ENCODE results near the gene KRTAP2-3. TPM values are rescaled to one million over a fixed set of nuclear protein-coding genes. Genes with fewer than 3 reads are reported as not detected.
"Not testable (repeated sequence)": the region's sequence is repeated elsewhere in the genome, so short reads cannot be mapped to it uniquely, and the experiment has no call there.

The KRTAP2-3 gene, protein sequence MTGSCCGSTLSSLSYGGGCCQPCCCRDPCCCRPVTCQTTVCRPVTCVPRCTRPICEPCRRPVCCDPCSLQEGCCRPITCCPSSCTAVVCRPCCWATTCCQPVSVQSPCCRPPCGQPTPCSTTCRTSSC
- not detected for total RNA-seq

DNA sequence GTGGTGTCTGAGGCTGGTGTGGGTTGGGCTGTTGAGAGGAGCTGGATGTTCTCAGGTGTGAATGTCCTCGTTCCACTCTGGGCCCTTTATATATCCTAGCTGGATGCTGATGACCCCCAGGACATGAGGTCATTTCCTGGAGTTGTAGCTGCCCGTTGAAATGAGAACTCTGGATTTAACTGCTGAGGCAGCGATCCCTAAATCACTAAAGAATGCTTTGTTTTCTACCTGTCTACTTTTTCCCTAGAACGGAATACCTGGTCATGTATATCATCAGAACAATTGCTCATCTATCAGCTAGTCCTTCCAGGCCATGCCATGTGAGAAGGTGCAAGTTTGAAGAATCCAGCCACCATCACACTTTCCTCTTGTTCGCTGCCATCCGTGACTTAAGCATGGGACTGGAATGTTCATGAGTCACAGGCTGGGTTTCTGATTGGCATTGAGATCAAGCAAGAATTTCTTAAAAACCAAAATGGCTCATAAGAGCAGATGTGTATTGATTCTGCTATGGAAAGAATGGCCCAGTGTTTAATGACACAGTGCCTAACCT is at the start of gene KRTAP2-3:
Gene KRTAP2-3, minus strand, starts transcription at position 63 of the 553 bp plus-strand sequence. CDS start 64 bp downstream, outside the sequence.
- Mint-ChIP-seq H3K9me3 (peaks cover 4% of the 10 kb centered on the region), H3K4me3 (no peak within 1 kb of the TSS), H3K27me3 (peaks cover 24% of the 10 kb centered on the region), H3K4me1 (ENCODE audit: low read depth) (no peaks in the 10 kb centered on the region), H3K36me3 (no peaks in the 10 kb centered on the region), H3K27ac (no peak within 1 kb of the TSS)
- intact Hi-C loops (cut with micrococcal nuclease): no loop called here
- ChIA-PET CTCF (no interaction called here), POLR2A (no interaction called here)
- no peak for DNase-seq

DNA sequence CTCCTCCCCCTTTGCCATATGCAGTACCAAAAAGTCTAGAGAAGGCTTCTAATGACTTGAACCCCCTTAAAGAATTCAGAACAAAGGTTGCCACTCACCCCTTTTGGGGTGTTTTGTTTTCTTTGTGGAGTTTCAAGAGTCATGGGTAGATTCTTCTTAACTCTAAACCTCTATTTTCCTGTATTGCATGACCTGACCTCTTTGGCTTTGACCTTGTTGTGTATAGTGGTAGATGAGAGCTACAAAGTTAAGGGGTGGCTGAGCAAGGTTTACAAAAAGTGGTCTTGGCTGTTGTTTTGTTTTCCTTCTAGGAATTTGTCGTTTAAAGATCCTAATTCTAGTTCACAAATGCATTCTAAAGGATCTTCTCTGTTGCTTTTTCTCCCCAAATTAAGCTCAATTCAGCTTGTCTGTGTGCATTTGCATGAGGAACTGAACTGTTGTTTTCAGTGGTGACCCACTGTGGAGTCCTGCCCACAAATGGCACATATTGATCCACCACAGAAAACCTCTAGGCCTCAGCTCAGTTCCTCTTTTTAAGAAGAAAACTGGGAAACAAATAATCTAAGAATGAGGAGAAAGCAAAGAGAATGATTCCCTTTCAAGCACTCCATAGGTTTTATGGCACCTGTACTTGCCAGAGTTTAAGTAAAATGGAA is 48.9 kb upstream of the KRTAP2-3 start:
- H3K4me1 Mint-ChIP-seq (ENCODE audit: low read depth); DNase-seq; POLR2A ChIA-PET; H3K4me3 Mint-ChIP-seq; intact Hi-C loops (cut with micrococcal nuclease); CTCF ChIA-PET; H3K36me3 Mint-ChIP-seq; H3K27ac Mint-ChIP-seq; H3K9me3 Mint-ChIP-seq: not testable (repeated sequence)
- peaks cover 14% of the 10 kb centered on the region for H3K27me3 Mint-ChIP-seq

DNA sequence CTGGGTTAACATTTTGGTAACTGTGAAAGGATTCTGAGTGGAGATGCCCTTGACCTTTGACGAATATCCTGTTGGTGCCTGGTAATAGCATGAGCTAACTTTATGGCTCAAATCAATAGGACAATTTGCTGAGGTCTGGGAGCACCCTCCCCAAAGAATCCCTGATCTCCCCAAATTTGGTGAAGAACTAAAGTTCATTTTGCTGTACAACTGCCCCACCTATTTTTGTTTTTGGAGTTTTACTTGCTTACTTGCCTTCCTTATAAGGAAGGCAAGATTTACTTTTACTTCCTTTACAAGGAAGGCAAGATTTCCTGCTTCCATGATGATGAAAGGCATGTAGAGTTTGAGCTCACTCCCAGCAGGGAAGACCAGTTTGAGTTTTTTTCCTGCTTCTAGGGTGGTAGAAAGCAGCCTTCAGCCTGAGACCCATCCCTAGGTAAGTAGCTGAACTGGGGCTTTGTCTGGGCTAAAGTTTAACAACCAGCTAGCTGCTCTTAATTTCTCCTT is 48.1 kb upstream of the KRTAP2-3 start:
- POLR2A ChIA-PET: no interaction called here
- peaks cover 6% of the 10 kb centered on the region for H3K9me3 Mint-ChIP-seq
- H3K4me1 Mint-ChIP-seq (ENCODE audit: low read depth): peaks cover 2% of the 10 kb centered on the region
- peaks cover 14% of the 10 kb centered on the region for H3K27me3 Mint-ChIP-seq
- CTCF ChIA-PET: no interaction called here
- no peak overlapping the region for H3K4me3 Mint-ChIP-seq
- H3K27ac Mint-ChIP-seq: no peak overlapping the region
- no peaks in the 10 kb centered on the region for H3K36me3 Mint-ChIP-seq
- no peak for DNase-seq
- intact Hi-C loops (cut with micrococcal nuclease): no loop called here

DNA sequence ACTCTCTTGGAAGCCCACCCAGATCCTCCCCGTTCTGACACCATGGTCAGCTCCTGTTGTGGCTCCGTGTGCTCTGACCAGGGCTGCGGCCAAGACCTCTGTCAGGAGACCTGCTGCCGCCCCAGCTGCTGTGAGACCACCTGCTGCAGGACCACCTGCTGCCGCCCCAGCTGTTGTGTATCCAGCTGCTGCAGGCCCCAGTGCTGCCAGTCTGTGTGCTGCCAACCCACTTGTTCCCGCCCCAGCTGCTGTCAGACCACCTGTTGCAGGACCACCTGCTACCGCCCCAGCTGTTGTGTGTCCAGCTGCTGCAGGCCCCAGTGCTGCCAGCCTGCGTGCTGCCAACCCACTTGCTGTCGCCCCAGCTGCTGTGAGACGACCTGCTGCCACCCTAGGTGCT is 45.4 kb upstream of the KRTAP2-3 start, which contains the start of gene KRTAP4-9:
Gene KRTAP4-9, plus strand, starts transcription at position 43 of the 400 bp plus-strand sequence. Its CDS starts 0 bp downstream, at position 43.
- peaks cover 14% of the 10 kb centered on the region for H3K27me3 Mint-ChIP-seq
- H3K9me3 Mint-ChIP-seq; H3K4me1 Mint-ChIP-seq (ENCODE audit: low read depth); POLR2A ChIA-PET; intact Hi-C loops (cut with micrococcal nuclease); CTCF ChIA-PET; H3K36me3 Mint-ChIP-seq; H3K27ac Mint-ChIP-seq; DNase-seq; H3K4me3 Mint-ChIP-seq: not testable (repeated sequence)

DNA sequence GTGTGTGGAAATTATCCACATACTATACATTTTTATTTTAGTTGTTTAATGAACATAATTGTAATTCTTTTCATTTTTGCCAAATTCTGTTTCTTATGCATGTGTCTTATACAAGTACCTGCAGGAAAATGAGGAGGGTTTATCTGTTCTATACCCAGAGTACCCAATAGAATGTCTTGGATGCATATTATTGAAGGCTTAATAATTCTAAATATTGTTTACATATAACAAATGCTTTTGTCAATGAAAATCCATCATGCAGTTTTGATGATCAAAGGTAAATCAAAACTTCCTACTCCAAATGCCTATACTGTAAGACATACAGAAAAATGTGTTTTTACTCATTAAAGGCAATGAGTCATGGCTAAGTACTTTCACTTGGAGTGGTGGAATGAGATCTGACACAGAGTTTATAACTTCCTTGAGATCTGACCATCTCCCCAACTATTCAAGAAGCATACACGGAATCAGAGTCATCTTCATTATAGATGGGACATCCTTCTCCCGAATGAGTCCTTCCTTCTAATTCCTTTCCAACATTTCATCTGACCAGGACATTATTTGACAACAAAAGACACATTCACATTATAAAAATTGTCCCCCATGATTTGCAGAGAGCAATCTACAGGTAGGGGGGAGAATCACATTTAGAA is 44.6 kb upstream of the KRTAP2-3 start:
- H3K36me3 Mint-ChIP-seq; H3K27ac Mint-ChIP-seq; DNase-seq; H3K4me3 Mint-ChIP-seq; H3K4me1 Mint-ChIP-seq (ENCODE audit: low read depth); H3K9me3 Mint-ChIP-seq; intact Hi-C loops (cut with micrococcal nuclease); POLR2A ChIA-PET; CTCF ChIA-PET: not testable (repeated sequence)
- peaks cover 15% of the 10 kb centered on the region for H3K27me3 Mint-ChIP-seq

DNA sequence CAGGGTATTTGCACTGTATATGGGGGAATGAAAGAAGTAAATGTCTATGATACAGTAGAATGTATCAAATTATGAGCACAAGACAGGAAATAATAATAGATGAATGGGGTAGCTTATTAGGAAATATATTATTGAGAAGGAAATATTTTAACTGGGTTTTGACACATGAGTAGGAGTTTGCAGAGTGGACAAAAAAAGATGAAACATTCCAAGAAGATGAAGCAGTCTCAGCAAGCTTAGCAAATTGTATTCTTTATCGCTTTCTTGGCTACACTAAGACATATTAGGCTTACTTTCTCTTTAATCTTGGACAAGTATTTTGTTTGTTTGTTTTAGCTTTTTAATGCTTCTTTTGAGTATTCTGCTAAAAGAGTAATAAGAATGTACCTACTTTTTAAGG is 44.0 kb upstream of the KRTAP2-3 start:
- intact Hi-C loops (cut with micrococcal nuclease): no loop called here
- no peaks in the 10 kb centered on the region for H3K36me3 Mint-ChIP-seq
- ChIA-PET POLR2A (no interaction called here), CTCF (no interaction called here)
- H3K4me1 Mint-ChIP-seq (ENCODE audit: low read depth): peaks cover 6% of the 10 kb centered on the region
- no peak overlapping the region for H3K27ac Mint-ChIP-seq
- H3K4me3 Mint-ChIP-seq: no peak overlapping the region
- DNase-seq: no peak
- peaks cover 15% of the 10 kb centered on the region for H3K27me3 Mint-ChIP-seq
- no peaks in the 10 kb centered on the region for H3K9me3 Mint-ChIP-seq

DNA sequence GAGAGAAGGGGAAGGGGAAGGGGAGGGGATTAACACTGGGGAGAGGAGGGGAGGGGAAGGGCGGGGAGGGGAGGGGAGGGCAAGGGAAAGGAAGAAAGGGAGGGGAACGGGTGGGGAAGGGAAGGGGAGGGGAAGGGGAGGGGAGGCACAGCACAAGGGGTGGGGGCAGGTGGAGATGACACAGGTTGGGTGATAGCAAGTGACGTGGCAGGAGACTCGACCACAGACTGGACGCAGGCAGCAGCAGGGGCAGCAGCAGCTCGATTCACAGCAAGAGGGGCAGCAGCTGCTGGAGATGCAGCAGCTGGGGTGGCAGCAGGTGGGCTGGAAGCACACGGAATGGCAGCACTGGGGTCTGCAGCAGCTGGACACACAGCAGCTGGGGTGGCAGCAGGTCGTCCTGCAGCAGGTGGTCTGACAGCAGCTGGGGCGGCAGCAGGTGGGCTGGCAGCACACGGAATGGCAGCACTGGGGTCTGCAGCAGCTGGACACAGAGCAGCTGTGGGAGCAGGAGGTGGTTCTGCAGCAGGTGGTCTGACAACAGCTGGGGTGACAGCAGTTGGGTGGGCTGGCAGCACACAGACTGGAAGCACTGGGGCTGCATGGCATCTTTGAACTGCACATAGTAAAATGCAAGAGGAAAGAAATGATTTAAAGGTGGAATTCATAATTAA is 41.8 kb upstream of the KRTAP2-3 start, which contains the start of gene KRTAP4-16:
Gene KRTAP4-16, minus strand, starts transcription at position 624 of the 674 bp plus-strand sequence. Its CDS starts 0 bp downstream, at position 624.
- peaks cover 14% of the 10 kb centered on the region for H3K27me3 Mint-ChIP-seq
- POLR2A ChIA-PET: no interaction called here

DNA sequence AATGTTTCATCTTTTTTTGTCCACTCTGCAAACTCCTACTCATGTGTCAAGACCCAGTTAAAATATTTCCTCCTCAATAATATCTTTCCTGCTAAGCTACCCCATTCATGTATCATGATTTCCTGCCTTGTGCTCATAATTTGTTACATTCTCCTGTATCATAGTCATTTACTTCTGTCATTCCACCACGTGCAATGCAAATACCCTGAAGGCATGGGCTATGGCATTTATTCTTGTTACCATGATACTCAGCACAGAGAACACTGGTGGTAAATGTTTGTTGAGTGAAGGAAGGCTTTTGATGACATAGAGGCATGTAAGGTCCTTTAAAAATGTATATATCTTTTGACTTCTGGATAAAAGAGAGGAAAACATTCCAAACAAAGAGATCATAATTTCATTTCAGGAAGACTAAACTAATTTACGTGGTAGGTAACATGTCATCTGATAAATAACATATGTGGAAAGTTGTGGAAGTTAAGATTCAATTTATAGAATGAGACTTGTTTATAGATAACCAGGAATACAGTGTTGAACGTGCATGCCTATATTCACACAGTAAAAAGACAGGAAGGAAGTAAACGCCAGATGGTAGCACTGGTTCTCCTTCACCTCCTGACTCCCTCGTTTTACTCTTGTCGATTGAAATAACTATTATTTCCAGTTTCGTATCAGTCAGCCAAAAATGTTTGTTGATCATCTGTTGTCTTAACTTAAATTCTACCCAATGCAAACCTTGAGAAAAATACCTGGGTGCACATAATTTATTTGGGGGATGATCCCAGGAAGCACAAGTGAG is 40.0 kb upstream of the KRTAP2-3 start:
- H3K4me3 Mint-ChIP-seq; H3K9me3 Mint-ChIP-seq; H3K27ac Mint-ChIP-seq; H3K27me3 Mint-ChIP-seq; CTCF ChIA-PET; intact Hi-C loops (cut with micrococcal nuclease); H3K36me3 Mint-ChIP-seq; DNase-seq; POLR2A ChIA-PET; H3K4me1 Mint-ChIP-seq (ENCODE audit: low read depth): not testable (repeated sequence)

More for the DNA sequence above, 41.8 kb upstream of the KRTAP2-3 start, which contains the start of gene KRTAP4-16:
- Mint-ChIP-seq H3K4me1 (ENCODE audit: low read depth) (peaks cover 4% of the 10 kb centered on the region), H3K4me3 (no peak within 1 kb of the TSS), H3K27ac (no peak within 1 kb of the TSS), H3K9me3 (no peaks in the 10 kb centered on the region), H3K36me3 (no peaks in the 10 kb centered on the region)
- DNase-seq: no peak
- intact Hi-C loops (cut with micrococcal nuclease): no loop called here
- CTCF ChIA-PET: no interaction called here

DNA sequence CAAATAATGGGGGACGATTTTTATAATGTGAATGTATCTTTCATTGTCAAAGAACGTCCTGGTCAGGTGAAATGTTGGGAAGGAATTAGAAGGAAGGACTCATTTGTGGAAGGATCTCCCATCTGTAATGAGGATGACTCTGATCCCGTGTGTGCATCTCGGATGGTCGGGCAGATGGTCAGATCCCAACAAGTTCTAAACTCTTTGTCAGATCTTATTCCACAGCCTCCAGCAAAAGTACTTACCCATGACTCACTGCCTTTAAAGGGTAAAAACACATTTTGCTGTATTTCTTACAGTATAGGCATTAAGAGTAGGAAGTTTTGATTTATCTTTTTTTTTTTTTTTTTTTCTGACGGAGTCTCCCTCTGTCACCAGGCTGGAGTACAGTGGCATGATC is 38.6 kb upstream of the KRTAP2-3 start:
- peaks cover 4% of the 10 kb centered on the region for H3K4me1 Mint-ChIP-seq (ENCODE audit: low read depth)
- H3K36me3 Mint-ChIP-seq: no peaks in the 10 kb centered on the region
- no peaks in the 10 kb centered on the region for H3K9me3 Mint-ChIP-seq
- H3K4me3 Mint-ChIP-seq: no peak overlapping the region
- ChIA-PET POLR2A (no interaction called here), CTCF (interaction anchor here (0.6 kb wide), 1 partner anchor 224 kb away, joined by 3 read pairs; no protein-coding TSS in a partner anchor)
- intact Hi-C loops (cut with micrococcal nuclease): no loop called here
- no peak for DNase-seq
- H3K27me3 Mint-ChIP-seq: peaks cover 7% of the 10 kb centered on the region
- H3K27ac Mint-ChIP-seq: no peak overlapping the region

DNA sequence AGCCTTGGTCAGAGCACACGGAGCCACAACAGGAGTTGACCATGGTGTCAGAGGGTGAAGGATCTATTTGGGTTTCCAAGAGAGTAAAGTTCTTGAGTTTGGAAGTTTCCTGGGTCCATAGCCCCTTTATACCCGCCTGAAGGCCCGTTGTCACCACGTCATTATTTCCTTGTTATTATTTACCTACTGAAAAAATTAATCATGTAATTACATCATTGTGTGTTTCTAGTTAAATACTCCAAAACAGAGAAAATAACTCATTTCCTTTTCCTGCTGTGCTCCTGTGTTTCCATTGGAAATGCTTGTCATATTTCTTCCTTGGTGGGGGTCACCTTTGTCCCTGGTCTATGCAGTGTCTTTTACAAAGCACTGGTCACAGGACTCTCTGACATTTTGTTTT is 38.1 kb upstream of the KRTAP2-3 start, which contains the start of gene KRTAP4-8:
Gene KRTAP4-8, minus strand, starts transcription at position 101 of the 400 bp plus-strand sequence. Its CDS starts 58 bp downstream, at position 43.
- DNase-seq: no peak
- POLR2A ChIA-PET: no interaction called here
- H3K4me1 Mint-ChIP-seq (ENCODE audit: low read depth): peaks cover 4% of the 10 kb centered on the region
- peaks cover 7% of the 10 kb centered on the region for H3K27me3 Mint-ChIP-seq
- intact Hi-C loops (cut with micrococcal nuclease): no loop called here
- peaks cover 1% of the 10 kb centered on the region for H3K9me3 Mint-ChIP-seq
- H3K4me3 Mint-ChIP-seq: no peak within 1 kb of the TSS
- H3K36me3 Mint-ChIP-seq: no peaks in the 10 kb centered on the region
- H3K27ac Mint-ChIP-seq: no peak within 1 kb of the TSS
- CTCF ChIA-PET: interaction anchor here (0.6 kb wide), 1 partner anchor 20 kb away, joined by 3 read pairs; the partner anchor contains the start of gene KRTAP4-11

DNA sequence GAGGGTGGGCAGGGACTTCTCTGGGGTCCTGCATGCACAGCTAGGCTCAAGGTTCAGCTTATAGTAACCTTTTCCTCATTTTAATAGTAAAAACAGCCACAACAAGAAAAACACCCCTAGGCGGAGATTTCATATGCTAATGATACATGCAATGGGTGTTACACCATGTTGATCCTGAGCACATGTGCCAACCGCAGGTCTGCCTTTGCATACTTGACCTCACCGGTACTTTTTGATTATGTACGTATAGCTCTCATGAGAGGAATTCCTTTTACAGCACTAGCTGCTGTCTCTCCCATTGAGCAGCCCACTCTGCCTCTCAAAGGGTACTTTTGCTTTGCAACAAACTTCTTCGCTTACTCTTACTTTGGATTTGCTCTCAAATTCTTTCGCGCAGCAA is 36.1 kb upstream of the KRTAP2-3 start:
- H3K27ac Mint-ChIP-seq: no peak overlapping the region
- H3K9me3 Mint-ChIP-seq: peaks cover 5% of the 10 kb centered on the region
- no peak overlapping the region for H3K4me3 Mint-ChIP-seq

More for the DNA sequence above, 36.1 kb upstream of the KRTAP2-3 start:
- Mint-ChIP-seq H3K27me3 (peaks cover 7% of the 10 kb centered on the region), H3K36me3 (no peaks in the 10 kb centered on the region), H3K4me1 (ENCODE audit: low read depth) (peaks cover 4% of the 10 kb centered on the region)
- ChIA-PET CTCF (no interaction called here), POLR2A (no interaction called here)
- intact Hi-C loops (cut with micrococcal nuclease): no loop called here
- DNase-seq: no peak

Data from activated CD4-positive, alpha-beta memory T cell treated with anti-CD3 and anti-CD28 coated beads for 36 hours (primary cell).